C4-2B (cell line): ENCODE results near the gene ZSCAN31.

Experiments
- ZFX ChIP-seq: fragments of 450-650 bp; IDR thresholded peaks from 2 replicates; pipeline ENCODE4 v1.6.1; 2017
- TF ChIP-seq, protein P1 (sequence below): fragments of 450-650 bp; conservative IDR thresholded peaks from 2 replicates; pipeline ENCODE4 v1.5.1; 2017; ENCODE audit warnings: mild to moderate bottlenecking

DNA sequence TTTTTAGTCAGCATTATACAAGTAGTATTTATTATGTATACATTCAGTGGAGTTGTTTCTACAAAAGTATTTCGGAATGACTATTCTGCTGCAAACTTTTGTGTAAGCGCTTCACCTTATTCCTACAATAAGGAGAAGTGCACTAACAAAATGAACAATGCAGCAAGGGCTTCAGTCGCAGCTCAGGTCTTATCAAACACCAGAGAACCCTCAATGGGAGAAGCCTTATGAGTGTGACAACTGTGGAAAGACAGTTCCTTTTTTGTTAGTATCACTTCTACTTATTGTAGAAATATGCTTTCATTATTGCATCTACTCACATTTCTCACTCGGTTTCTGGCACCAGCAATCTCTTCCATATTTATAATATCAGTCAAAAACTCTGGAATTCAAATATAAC is 32.6 kb upstream of the ZSCAN31 start:
- TF ChIP-seq, protein P1, sequence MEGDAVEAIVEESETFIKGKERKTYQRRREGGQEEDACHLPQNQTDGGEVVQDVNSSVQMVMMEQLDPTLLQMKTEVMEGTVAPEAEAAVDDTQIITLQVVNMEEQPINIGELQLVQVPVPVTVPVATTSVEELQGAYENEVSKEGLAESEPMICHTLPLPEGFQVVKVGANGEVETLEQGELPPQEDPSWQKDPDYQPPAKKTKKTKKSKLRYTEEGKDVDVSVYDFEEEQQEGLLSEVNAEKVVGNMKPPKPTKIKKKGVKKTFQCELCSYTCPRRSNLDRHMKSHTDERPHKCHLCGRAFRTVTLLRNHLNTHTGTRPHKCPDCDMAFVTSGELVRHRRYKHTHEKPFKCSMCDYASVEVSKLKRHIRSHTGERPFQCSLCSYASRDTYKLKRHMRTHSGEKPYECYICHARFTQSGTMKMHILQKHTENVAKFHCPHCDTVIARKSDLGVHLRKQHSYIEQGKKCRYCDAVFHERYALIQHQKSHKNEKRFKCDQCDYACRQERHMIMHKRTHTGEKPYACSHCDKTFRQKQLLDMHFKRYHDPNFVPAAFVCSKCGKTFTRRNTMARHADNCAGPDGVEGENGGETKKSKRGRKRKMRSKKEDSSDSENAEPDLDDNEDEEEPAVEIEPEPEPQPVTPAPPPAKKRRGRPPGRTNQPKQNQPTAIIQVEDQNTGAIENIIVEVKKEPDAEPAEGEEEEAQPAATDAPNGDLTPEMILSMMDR, result no peak
- no peak for TF ChIP-seq ZFX
